Right lobe of liver (tissue), 6 donors: ENCODE data around the gene ITPR2. TPM values are rescaled to one million over a fixed set of nuclear protein-coding genes. Genes with fewer than 3 reads are reported as not detected.

Experiments used
- ATAC-seq, 4 donors: fragments of 200-7000 bp; cut with Tn5 transposase; one replicate each; pipeline ENCODE4 v1.9.1; 2020; ENCODE audit warnings: mild to moderate bottlenecking in 4 of 4, moderate library complexity in 4 of 4
- DNase-seq, 3 donors: peaks; one replicate each; pipeline ENCODE4 v3.0.0-alpha.2; 2020
- H3K27ac ChIP-seq, 3 donors: fragments of 200-600 bp; one replicate each; pipeline ENCODE4 v1.8.0; 2022
- H3K27me3 ChIP-seq, 2 donors: fragments of 200-600 bp; one replicate each; pipeline ENCODE4 v1.8.0; 2022
- H3K36me3 ChIP-seq, 4 donors: fragments of 200-600 bp; sonication (generic) in 1 of 4; one replicate each; pipeline versions ENCODE4 v1.5.1 to v1.8.0; 2017 to 2022; ENCODE audit warnings: control low read depth in 1 of 4
- H3K4me1 ChIP-seq, 4 donors: fragments of 200-600 bp; sonication (generic) in 1 of 4; one replicate each; pipeline versions ENCODE4 v1.5.1 to v1.8.0; 2017 to 2022; ENCODE audit warnings: control low read depth in 1 of 4
- H3K4me3 ChIP-seq, 3 donors: fragments of 200-600 bp; one replicate each; pipeline ENCODE4 v1.8.0; 2022
- H3K9me3 ChIP-seq, 4 donors: fragments of 200-600 bp; sonication (generic) in 1 of 4; one replicate each; pipeline versions ENCODE4 v1.5.1 to v1.8.0; 2017 to 2022; ENCODE audit warnings: control low read depth in 1 of 4
- POLR2A ChIP-seq: fragments of 450-650 bp; IDR thresholded peaks from one replicate; pipeline ENCODE4 v1.6.1; 2017; ENCODE audit warnings: antibody characterized with exemption, mild to moderate bottlenecking
- WGBS: methylation state at CpG from one replicate; pipeline ENCODE4 v1.1.6; 2018; ENCODE audit warnings: low coverage, low lambda C conversion rate; ENCODE audit not compliant: insufficient coverage; ENCODE audit errors: missing lambda C conversion rate; 5-methylcytosine and 5-hydroxymethylcytosine counted together
- intact Hi-C, 2 donors: fragments of 100-400 bp; cut with DNase I; formaldehyde crosslinking; loops; one replicate each; pipeline versions ENCODE4 v1.11.2 to v1.14.1; 2022
- total RNA-seq, 6 experiments: library from RNA; depleted of rRNA in 2 of 6; stranded (reverse); fragments of >200 nt in 2 of 6; fragmentation: NEBNext Ultra II Directional in 3 of 6; extraction: Animal tissue kit (Norgen Biotek cat#: 25700) in 3 of 6; gene quantifications; one replicate each; pipeline versions ENCODE4 v1.1.0 to v1.2.4, GENCODE V29; 2016 to 2023
- TF ChIP-seq, protein P1 (sequence below), 4 donors: fragments of 200-600 bp in 3 of 4; fragments of 450-650 bp in 1 of 4; IDR thresholded peaks; one replicate each; pipeline versions ENCODE4 v1.5.1 to v1.8.0; 2016 to 2022; ENCODE audit warnings: antibody characterized with exemption in 4 of 4, mild to moderate bottlenecking in 2 of 4
- donor health status: DM: no; HTN: yes; CAD: no.
- donor health status: DM: no; HTN: no; CAD: no.
- donor health status: DM: no; HTN: no; CAD: no.
- donor health status: DM: no; HTN: yes; CAD: no.
- donor health status: DM: no; HTN: yes; CAD: no.

ITPR2 gene
- total RNA-seq, 6 experiments from 2014 or later, result 39.3 to 114 (median 57.2) TPM

DNA sequence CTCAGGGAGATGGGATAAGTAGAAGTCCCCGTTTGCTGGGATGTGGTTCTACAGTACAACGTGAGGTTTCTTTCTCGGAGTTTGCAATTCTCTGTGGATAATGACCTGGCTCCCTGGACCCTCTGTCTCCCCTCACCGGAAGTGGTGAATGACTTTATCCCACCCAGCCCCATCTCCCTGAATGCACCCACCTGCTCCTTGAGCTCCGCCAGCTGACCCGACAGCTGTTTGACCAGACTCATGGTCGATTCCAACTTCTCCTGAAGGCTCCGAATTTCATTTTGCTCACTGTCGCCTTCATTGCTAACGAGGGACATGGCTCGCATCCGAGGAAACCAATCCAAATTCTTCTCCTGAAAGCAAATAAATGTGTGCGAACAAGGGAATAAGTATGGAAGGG, 493.0 kb downstream of the ITPR2 start:
- intact Hi-C loops, result no loop called here
- no peaks in the 10 kb centered on the region for H3K9me3 ChIP-seq
- H3K4me1 ChIP-seq, result no peaks in the 10 kb centered on the region
- TF ChIP-seq POLR2A, result no peak
- TF ChIP-seq, protein P1, sequence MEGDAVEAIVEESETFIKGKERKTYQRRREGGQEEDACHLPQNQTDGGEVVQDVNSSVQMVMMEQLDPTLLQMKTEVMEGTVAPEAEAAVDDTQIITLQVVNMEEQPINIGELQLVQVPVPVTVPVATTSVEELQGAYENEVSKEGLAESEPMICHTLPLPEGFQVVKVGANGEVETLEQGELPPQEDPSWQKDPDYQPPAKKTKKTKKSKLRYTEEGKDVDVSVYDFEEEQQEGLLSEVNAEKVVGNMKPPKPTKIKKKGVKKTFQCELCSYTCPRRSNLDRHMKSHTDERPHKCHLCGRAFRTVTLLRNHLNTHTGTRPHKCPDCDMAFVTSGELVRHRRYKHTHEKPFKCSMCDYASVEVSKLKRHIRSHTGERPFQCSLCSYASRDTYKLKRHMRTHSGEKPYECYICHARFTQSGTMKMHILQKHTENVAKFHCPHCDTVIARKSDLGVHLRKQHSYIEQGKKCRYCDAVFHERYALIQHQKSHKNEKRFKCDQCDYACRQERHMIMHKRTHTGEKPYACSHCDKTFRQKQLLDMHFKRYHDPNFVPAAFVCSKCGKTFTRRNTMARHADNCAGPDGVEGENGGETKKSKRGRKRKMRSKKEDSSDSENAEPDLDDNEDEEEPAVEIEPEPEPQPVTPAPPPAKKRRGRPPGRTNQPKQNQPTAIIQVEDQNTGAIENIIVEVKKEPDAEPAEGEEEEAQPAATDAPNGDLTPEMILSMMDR (IDR thresholded peaks at IDR 0.05), result no peak
- H3K4me3 ChIP-seq, result no peak overlapping the region
- H3K27ac ChIP-seq, result no peak overlapping the region
- WGBS, result 93% methylated on average over 11 of the region's 13 CpGs
- peaks cover 0 to 30% (median 7%) of the 10 kb centered on the region in 4 donors for H3K36me3 ChIP-seq
- H3K27me3 ChIP-seq, result no peaks in the 10 kb centered on the region
- ATAC-seq, result no peak
- no peak for DNase-seq

DNA sequence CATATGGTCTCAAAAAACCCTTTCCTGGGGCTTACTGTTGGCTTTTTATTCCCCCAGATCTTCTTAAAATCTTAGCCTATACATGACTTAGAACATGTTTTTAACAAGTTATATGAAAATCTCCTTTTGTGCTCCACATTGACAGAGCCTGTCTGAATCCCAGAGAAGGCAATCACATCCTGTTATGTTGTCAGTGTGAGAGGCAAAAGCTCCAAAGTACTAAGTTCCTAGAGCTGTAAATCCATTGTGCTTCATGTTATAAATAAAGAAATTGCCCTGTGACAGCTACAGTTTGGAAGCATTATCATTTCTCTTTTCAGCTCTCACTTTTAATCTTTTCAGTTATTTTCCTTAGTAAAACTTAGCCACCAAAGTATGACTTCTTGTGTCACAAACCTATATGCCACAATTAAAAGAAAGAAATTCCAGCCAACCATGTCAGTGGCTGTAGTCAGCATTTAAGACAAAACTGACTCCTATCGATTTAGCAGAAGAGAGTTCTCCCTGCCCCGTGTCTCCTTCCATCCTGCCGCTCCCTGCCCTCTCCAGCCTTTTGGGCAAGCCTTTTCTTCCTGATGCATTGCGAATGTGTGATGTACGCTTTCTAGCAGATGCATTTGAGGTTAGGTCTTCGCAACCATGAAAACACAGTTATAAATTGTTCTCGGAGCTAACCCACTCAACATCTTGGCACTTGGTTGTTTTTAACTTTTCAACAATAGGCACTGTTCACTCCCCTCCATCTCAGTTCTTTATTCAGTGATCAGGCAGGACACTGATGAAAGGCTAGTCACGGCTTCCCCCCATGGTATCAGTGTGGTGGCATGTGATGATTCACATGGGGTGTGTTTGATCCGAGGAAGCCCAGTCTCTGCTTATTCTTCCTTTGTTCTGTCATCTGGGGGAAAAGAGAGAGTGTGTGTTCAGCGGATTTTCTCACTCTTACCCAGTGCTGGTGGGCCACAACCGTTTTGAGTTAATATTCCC, 494.1 kb downstream of the ITPR2 start:
- intact Hi-C loops, result no loop called here
- Histone ChIP-seq H3K4me3 (no peak overlapping the region), H3K36me3 (peaks cover 0 to 30% (median 7%) of the 10 kb centered on the region in 4 donors), H3K9me3 (no peaks in the 10 kb centered on the region), H3K27me3 (no peaks in the 10 kb centered on the region), H3K4me1 (no peaks in the 10 kb centered on the region), H3K27ac (no peak overlapping the region)
- 96% methylated on average over 11 of the region's 11 CpGs for WGBS
- ATAC-seq (no peak), DNase-seq (no peak)
- TF ChIP-seq, protein P1 (IDR thresholded peaks at IDR 0.05), result no peak

DNA sequence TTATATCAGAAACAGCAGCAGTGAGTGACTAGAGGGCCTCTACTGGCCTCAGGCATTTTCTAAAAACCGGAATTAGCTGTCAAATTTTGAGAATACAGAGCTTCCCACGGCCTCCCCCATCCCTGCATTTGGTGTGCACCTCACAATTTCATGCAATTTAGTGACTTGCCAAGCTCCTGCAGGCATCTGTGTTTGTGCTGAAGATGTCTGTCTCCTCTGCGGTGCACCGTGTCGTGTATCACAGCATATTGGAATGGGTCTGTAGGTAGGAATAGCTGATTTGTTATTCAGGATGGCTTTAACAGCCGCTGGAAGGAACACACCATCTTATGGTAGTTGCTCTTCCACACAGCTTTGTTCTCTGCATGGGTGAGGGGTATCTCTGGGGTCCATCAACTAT, 497.3 kb downstream of the ITPR2 start:
- no peaks in the 10 kb centered on the region for H3K9me3 ChIP-seq
- 77% methylated on average over 2 of the region's 6 CpGs for WGBS
- H3K27ac ChIP-seq, result no peak overlapping the region
- H3K4me3 ChIP-seq, result no peak overlapping the region
- TF ChIP-seq, protein P1 (IDR thresholded peaks at IDR 0.05), result no peak
- no peak for TF ChIP-seq POLR2A
- DNase-seq, result no peak
- ATAC-seq, result no peak
- intact Hi-C loops, result no loop called here
- no peaks in the 10 kb centered on the region for H3K4me1 ChIP-seq
- H3K36me3 ChIP-seq, result peaks cover 0 to 30% (median 5%) of the 10 kb centered on the region in 4 donors
- no peaks in the 10 kb centered on the region for H3K27me3 ChIP-seq

DNA sequence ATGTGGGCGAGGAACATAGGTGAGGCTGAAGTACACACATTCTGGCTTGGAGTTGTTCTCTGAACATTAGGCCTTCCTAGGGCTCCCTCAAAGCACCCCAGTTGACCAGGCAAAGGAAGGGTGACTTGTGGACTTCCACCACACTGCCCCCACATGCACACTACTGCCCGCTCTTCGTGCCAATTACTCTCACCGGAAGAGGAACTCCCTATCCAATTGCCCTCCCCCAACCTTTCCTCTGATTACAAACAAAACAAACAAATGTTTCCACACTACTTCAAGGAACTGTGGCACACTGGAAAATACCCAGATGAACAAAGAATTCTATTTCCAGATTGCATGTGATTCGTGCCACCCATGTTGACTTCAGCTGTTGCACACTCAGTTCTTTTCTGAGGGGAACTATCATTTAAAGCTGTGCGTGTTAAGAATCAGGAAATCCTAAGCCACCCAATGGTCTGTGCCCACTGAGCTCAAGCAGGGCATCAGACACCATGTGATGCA, 498.3 kb downstream of the ITPR2 start:
- no peak for DNase-seq
- Histone ChIP-seq H3K27ac (no peak overlapping the region), H3K27me3 (no peaks in the 10 kb centered on the region), H3K4me1 (no peaks in the 10 kb centered on the region), H3K4me3 (no peak overlapping the region), H3K36me3 (peaks cover 0 to 21% (median 3%) of the 10 kb centered on the region in 4 donors), H3K9me3 (no peaks in the 10 kb centered on the region)
- TF ChIP-seq, protein P1 (IDR thresholded peaks at IDR 0.05), result no peak
- no peak for TF ChIP-seq POLR2A
- intact Hi-C loops, result no loop called here
- peak; percentile 38 to 71 (median 54) for ATAC-seq
- 47% methylated on average over 5 of the region's 6 CpGs for WGBS
